ENCODE data around the gene PI4KA.
"Not testable (repeated sequence)": the region's sequence is repeated elsewhere in the genome, so short reads cannot be mapped to it uniquely, and the experiment has no call there.

DNA sequence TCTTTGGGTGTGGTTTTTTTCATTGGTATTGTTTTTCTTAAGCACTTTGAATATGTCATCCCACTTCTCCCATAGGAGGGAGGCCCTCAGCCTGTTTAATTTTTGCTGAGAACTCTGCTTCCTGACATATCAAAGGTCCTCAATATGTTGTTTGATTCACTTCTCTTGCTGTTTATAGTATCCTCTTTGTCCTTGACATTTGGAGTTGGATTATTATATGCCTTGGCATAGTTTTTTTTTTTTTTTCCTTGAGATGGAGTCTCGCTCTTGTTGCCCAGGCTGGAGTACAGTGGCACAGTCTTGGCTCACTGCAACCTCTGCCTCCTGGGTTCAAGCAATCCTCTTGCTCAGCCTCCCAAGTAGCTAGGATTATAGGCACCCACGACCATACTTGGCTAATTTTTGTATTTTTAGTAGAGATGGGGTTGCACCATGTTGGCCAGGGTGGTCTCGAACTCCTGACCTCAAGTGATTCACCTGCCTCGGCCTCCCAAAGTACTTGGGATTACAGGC is 196.0 kb downstream of the PI4KA start:
- TF ChIP-seq, protein P1, sequence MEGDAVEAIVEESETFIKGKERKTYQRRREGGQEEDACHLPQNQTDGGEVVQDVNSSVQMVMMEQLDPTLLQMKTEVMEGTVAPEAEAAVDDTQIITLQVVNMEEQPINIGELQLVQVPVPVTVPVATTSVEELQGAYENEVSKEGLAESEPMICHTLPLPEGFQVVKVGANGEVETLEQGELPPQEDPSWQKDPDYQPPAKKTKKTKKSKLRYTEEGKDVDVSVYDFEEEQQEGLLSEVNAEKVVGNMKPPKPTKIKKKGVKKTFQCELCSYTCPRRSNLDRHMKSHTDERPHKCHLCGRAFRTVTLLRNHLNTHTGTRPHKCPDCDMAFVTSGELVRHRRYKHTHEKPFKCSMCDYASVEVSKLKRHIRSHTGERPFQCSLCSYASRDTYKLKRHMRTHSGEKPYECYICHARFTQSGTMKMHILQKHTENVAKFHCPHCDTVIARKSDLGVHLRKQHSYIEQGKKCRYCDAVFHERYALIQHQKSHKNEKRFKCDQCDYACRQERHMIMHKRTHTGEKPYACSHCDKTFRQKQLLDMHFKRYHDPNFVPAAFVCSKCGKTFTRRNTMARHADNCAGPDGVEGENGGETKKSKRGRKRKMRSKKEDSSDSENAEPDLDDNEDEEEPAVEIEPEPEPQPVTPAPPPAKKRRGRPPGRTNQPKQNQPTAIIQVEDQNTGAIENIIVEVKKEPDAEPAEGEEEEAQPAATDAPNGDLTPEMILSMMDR (conservative IDR thresholded peaks at IDR 0.05 in 1 of 2, IDR thresholded peaks at IDR 0.05 in 1 of 2; ENCODE audit: extremely low read depth in 1 of 2, insufficient read depth in 1 of 2, low read depth in 1 of 2, low read length in 2 of 2) = not testable (repeated sequence)
- not testable (repeated sequence) for TF ChIP-seq EZH2 (IDR thresholded peaks at IDR 0.05; ENCODE audit: borderline replicate concordance, low read length)

All from mammary epithelial cell (primary cell).